ENCODE data around the gene PPFIA1.
"Not testable (repeated sequence)": the region's sequence is repeated elsewhere in the genome, so short reads cannot be mapped to it uniquely, and the experiment has no call there.

Gene PPFIA1

GRCh38 chr11:70326833-70327232, 56.3 kb downstream of the PPFIA1 start:
- DNase-seq: no peak

- no peak for DNase-seq
These were observed 57.2 kb downstream of the PPFIA1 start for GRCh38 chr11:70327717-70328116.

GRCh38 chr11:70328556-70328955, 58.1 kb downstream of the PPFIA1 start:
- DNase-seq: no peak

- DNase-seq: not testable (repeated sequence)
These were observed 60.9 kb downstream of the PPFIA1 start for GRCh38 chr11:70331320-70331843.

- no peak for DNase-seq
These were observed 61.4 kb downstream of the PPFIA1 start for GRCh38 chr11:70331901-70332300.

GRCh38 chr11:70332567-70332966, 62.1 kb downstream of the PPFIA1 start:
- no peak for DNase-seq

- DNase-seq: no peak
These were observed 62.8 kb downstream of the PPFIA1 start for GRCh38 chr11:70333261-70333660.

- DNase-seq: no peak
These were observed 64.0 kb downstream of the PPFIA1 start for GRCh38 chr11:70334351-70334995.

GRCh38 chr11:70335511-70335910, 65.0 kb downstream of the PPFIA1 start:
- no peak for DNase-seq

- DNase-seq: no peak
These were observed 68.1 kb downstream of the PPFIA1 start for GRCh38 chr11:70338594-70338993.

GRCh38 chr11:70339066-70339465, 68.6 kb downstream of the PPFIA1 start:
- DNase-seq: no peak

GRCh38 chr11:70341881-70342429, 71.5 kb downstream of the PPFIA1 start:
- no peak for DNase-seq

GRCh38 chr11:70343636-70344035, 73.1 kb downstream of the PPFIA1 start:
- DNase-seq: no peak

GRCh38 chr11:70348191-70348590, 77.7 kb downstream of the PPFIA1 start:
- no peak for DNase-seq

- DNase-seq: no peak
These were observed 78.1 kb downstream of the PPFIA1 start for GRCh38 chr11:70348608-70349007.

GRCh38 chr11:70351646-70352045, 81.2 kb downstream of the PPFIA1 start:
- DNase-seq: no peak

GRCh38 chr11:70352100-70352499, 81.6 kb downstream of the PPFIA1 start:
- DNase-seq: no peak

- DNase-seq: no peak
These were observed 82.1 kb downstream of the PPFIA1 start for GRCh38 chr11:70352601-70353000.

GRCh38 chr11:70353329-70353728, 82.8 kb downstream of the PPFIA1 start:
- no peak for DNase-seq

- DNase-seq: no peak
These were observed 83.5 kb downstream of the PPFIA1 start for GRCh38 chr11:70353900-70354568.

GRCh38 chr11:70354629-70355028, 84.1 kb downstream of the PPFIA1 start:
- no peak for DNase-seq

- no peak for DNase-seq
These were observed 88.3 kb downstream of the PPFIA1 start for GRCh38 chr11:70358753-70359152.

GRCh38 chr11:70359451-70360205, 89.1 kb downstream of the PPFIA1 start:
- DNase-seq: no peak

GRCh38 chr11:70360211-70360610, 89.7 kb downstream of the PPFIA1 start:
- no peak for DNase-seq
